ENCODE measurements around the gene SCAP.

DNA sequence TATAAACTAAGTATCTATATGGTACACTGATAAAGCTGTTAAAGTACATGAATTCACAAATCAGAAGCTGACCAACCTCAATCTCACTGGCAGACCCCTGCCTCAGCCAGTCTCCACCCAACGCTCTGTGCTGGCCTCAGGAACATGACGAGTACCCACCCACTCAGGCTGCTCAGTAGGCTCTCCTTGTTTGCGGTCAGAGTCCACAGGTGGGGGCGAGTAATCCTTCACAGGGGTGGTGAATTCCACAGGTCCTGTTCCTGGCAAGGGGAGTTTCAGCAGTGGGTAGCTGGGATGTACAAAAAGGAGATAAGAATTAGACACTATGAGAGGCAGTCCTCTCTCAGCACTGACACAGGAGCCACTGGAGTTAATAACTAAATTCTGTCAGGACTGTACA, 40.9 kb downstream of the SCAP start:
- TF ChIP-seq, protein P1, sequence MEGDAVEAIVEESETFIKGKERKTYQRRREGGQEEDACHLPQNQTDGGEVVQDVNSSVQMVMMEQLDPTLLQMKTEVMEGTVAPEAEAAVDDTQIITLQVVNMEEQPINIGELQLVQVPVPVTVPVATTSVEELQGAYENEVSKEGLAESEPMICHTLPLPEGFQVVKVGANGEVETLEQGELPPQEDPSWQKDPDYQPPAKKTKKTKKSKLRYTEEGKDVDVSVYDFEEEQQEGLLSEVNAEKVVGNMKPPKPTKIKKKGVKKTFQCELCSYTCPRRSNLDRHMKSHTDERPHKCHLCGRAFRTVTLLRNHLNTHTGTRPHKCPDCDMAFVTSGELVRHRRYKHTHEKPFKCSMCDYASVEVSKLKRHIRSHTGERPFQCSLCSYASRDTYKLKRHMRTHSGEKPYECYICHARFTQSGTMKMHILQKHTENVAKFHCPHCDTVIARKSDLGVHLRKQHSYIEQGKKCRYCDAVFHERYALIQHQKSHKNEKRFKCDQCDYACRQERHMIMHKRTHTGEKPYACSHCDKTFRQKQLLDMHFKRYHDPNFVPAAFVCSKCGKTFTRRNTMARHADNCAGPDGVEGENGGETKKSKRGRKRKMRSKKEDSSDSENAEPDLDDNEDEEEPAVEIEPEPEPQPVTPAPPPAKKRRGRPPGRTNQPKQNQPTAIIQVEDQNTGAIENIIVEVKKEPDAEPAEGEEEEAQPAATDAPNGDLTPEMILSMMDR (IDR thresholded peaks at IDR 0.05) = no peak
- no peak for TF ChIP-seq POLR2A (IDR thresholded peaks at IDR 0.05)
